C4-2B (cell line): ENCODE measurements around the gene NEUROD6.

Source experiments
- ZFX ChIP-seq: fragments of 450-650 bp; IDR thresholded peaks from 2 replicates; pipeline ENCODE4 v1.6.1; 2017
- TF ChIP-seq, protein P1 (sequence below): fragments of 450-650 bp; conservative IDR thresholded peaks from 2 replicates; pipeline ENCODE4 v1.5.1; 2017; ENCODE audit warnings: mild to moderate bottlenecking

DNA sequence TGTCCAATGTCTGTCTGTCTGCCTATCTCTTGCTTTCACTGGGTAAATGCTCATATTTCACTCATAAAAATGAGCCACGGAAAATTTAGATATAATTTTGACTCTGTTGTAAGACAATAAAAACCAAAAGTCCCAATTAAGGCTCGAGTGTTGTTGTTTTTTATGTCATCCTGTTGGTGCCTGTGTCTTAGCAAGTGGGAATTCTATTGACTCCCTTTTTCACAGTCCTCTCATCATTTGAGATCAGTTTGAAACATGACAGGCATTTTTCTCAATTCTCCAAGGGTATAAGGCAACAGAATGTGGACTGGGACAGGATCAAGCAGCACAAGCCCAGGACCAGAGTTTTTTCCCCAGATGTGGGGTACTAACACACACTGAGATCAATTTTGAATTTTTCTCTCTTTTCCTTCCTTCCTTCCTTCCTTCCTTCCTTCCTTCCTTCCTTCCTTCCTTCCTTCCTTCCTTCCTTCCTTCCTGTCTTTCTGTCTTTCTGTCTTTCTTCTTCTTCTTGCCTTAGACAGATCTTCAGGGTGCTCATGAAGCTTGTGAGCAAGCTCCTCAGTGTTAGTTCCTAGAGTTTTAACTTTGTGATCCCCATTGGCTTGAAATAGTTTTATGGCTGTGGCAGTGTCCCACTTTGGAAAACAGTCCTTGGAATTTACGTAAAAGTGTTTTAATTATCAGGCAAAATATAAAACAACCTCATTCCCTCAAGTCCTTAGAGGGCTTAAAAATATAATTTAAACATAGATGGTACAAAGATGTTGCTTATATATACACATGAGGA lies 3.2 kb upstream of the NEUROD6 start:
- TF ChIP-seq, protein P1, sequence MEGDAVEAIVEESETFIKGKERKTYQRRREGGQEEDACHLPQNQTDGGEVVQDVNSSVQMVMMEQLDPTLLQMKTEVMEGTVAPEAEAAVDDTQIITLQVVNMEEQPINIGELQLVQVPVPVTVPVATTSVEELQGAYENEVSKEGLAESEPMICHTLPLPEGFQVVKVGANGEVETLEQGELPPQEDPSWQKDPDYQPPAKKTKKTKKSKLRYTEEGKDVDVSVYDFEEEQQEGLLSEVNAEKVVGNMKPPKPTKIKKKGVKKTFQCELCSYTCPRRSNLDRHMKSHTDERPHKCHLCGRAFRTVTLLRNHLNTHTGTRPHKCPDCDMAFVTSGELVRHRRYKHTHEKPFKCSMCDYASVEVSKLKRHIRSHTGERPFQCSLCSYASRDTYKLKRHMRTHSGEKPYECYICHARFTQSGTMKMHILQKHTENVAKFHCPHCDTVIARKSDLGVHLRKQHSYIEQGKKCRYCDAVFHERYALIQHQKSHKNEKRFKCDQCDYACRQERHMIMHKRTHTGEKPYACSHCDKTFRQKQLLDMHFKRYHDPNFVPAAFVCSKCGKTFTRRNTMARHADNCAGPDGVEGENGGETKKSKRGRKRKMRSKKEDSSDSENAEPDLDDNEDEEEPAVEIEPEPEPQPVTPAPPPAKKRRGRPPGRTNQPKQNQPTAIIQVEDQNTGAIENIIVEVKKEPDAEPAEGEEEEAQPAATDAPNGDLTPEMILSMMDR, result no peak
- TF ChIP-seq ZFX, result no peak
